ENCODE results near the gene CACNA2D3. TPM values are rescaled to one million over a fixed set of nuclear protein-coding genes. Genes with fewer than 3 reads are reported as not detected.

Gene CACNA2D3
- total RNA-seq, 4 donors from 2014 or later, result 0.55 to 3.4 (median 1.6) TPM

DNA sequence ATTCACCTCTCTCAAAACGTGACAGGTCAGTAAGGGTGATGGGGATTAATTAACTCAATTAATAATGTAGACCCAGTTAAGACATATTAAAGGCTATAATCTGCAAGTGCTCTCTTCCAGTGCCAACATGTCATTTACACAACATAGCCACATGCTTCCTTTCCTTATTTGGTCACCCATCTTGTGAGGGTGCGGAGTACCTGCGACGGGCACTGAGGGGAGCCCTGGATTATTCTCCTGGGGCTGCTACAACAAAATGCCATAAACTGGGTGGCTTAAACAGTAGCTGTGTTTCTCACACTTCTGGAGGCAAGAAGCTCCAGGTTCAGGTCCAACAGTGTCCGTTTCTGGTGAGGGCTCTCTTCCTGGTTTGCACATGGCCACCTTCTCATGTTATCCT lies 962.9 kb downstream of the CACNA2D3 start:
- H3K36me3 ChIP-seq, result no peaks in the 10 kb centered on the region
- no peaks in the 10 kb centered on the region for H3K27me3 ChIP-seq
- H3K4me3 ChIP-seq, result no peak overlapping the region
- DNase-seq, result no peak
- H3K4me1 ChIP-seq, result no peaks in the 10 kb centered on the region
- no peaks in the 10 kb centered on the region for H3K9me3 ChIP-seq
- intact Hi-C loops (cut with DNase I; ENCODE audit: low total_unique reads) (no loop called here), in situ Hi-C loops (cut with MboI; ENCODE audit: low pct_ligation_motif_present in 1 of 4, low pct_unique_long_range_greater_than_20kb in 1 of 4, low sequenced_read_pairs in 3 of 4) (no loop called here)
- no peak overlapping the region for H3K27ac ChIP-seq
- TF ChIP-seq, protein P1, sequence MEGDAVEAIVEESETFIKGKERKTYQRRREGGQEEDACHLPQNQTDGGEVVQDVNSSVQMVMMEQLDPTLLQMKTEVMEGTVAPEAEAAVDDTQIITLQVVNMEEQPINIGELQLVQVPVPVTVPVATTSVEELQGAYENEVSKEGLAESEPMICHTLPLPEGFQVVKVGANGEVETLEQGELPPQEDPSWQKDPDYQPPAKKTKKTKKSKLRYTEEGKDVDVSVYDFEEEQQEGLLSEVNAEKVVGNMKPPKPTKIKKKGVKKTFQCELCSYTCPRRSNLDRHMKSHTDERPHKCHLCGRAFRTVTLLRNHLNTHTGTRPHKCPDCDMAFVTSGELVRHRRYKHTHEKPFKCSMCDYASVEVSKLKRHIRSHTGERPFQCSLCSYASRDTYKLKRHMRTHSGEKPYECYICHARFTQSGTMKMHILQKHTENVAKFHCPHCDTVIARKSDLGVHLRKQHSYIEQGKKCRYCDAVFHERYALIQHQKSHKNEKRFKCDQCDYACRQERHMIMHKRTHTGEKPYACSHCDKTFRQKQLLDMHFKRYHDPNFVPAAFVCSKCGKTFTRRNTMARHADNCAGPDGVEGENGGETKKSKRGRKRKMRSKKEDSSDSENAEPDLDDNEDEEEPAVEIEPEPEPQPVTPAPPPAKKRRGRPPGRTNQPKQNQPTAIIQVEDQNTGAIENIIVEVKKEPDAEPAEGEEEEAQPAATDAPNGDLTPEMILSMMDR (IDR thresholded peaks at IDR 0.05), result no peak
- no peak for TF ChIP-seq POLR2A (IDR thresholded peaks at IDR 0.05)
- TF ChIP-seq EP300 (IDR thresholded peaks at IDR 0.05; ENCODE audit: low read depth), result no peak
- no peak for TF ChIP-seq POLR2AphosphoS5 (IDR thresholded peaks at IDR 0.05)
- 40 to 67% methylated on average over 1 to 5 of the region's 5 CpGs for WGBS, 2 donors (ENCODE audit: low coverage in 1 of 2)

GRCh38 chr3:55089211-55089610 lies 966.9 kb downstream of the CACNA2D3 start:
- Histone ChIP-seq H3K27ac (no peak overlapping the region), H3K36me3 (no peaks in the 10 kb centered on the region), H3K4me3 (no peak overlapping the region), H3K9me3 (no peaks in the 10 kb centered on the region), H3K27me3 (no peaks in the 10 kb centered on the region), H3K4me1 (no peaks in the 10 kb centered on the region)
- intact Hi-C loops (cut with DNase I; ENCODE audit: low total_unique reads) (no loop called here), in situ Hi-C loops (cut with MboI; ENCODE audit: low pct_ligation_motif_present in 1 of 4, low pct_unique_long_range_greater_than_20kb in 1 of 4, low sequenced_read_pairs in 3 of 4) (no loop called here)
- DNase-seq, result no peak
- TF ChIP-seq EP300 (IDR thresholded peaks at IDR 0.05; ENCODE audit: low read depth), result no peak
- WGBS, 2 donors (ENCODE audit: low coverage in 1 of 2), result 43 to 51% methylated on average over 4 to 5 of the region's 5 CpGs

DNA sequence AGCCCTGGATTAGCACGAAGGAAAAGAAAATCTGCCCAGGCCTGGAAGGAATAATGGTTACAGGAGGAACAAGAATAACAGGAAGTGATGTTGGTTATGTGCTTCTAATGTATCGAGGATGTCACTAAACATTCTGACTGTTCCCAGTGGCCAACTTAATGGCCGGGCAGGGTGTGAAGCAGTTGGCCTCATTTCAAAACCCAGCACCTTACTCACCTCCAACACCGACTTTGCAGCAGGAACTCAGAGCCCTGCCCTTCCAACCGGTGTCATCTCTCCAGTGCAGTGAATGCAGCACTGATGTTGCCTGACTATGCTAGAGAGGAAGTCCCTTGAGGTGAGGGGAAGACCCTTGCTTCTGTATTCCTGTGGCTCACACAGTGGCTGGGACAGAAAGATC lies 967.9 kb downstream of the CACNA2D3 start:
- in situ Hi-C loops (cut with MboI; ENCODE audit: low pct_ligation_motif_present in 1 of 4, low pct_unique_long_range_greater_than_20kb in 1 of 4, low sequenced_read_pairs in 3 of 4), result no loop called here
- no peak for TF ChIP-seq EP300 (IDR thresholded peaks at IDR 0.05; ENCODE audit: low read depth)
- TF ChIP-seq, protein P1 (IDR thresholded peaks at IDR 0.05), result no peak
- TF ChIP-seq POLR2AphosphoS5 (IDR thresholded peaks at IDR 0.05), result no peak
- no peak for TF ChIP-seq POLR2A (IDR thresholded peaks at IDR 0.05)
- intact Hi-C loops (cut with DNase I; ENCODE audit: low total_unique reads), result no loop called here
- WGBS, 2 donors (ENCODE audit: low coverage in 1 of 2), result 34 to 55% methylated on average over 3 to 5 of the region's 5 CpGs
- DNase-seq, result no peak
- Histone ChIP-seq H3K4me1 (no peaks in the 10 kb centered on the region), H3K4me3 (no peak overlapping the region), H3K36me3 (no peaks in the 10 kb centered on the region), H3K9me3 (no peaks in the 10 kb centered on the region), H3K27ac (no peak overlapping the region), H3K27me3 (no peaks in the 10 kb centered on the region)

GRCh38 chr3:55090746-55091145 lies 968.4 kb downstream of the CACNA2D3 start:
- in situ Hi-C loops (cut with MboI; ENCODE audit: low pct_ligation_motif_present in 1 of 4, low pct_unique_long_range_greater_than_20kb in 1 of 4, low sequenced_read_pairs in 3 of 4), result no loop called here
- no peaks in the 10 kb centered on the region for H3K27me3 ChIP-seq
- H3K4me3 ChIP-seq, result no peak overlapping the region
- H3K27ac ChIP-seq, result no peak overlapping the region
- intact Hi-C loops (cut with DNase I; ENCODE audit: low total_unique reads), result no loop called here
- DNase-seq, result no peak
- no peaks in the 10 kb centered on the region for H3K36me3 ChIP-seq
- WGBS, 2 donors (ENCODE audit: low coverage in 1 of 2), result 74 to 91% methylated on average over 5 of the region's 5 CpGs
- TF ChIP-seq EP300 (IDR thresholded peaks at IDR 0.05; ENCODE audit: low read depth) (no peak), POLR2AphosphoS5 (IDR thresholded peaks at IDR 0.05) (no peak), POLR2A (IDR thresholded peaks at IDR 0.05) (no peak)
- TF ChIP-seq, protein P1 (IDR thresholded peaks at IDR 0.05), result no peak
- no peaks in the 10 kb centered on the region for H3K9me3 ChIP-seq
- no peaks in the 10 kb centered on the region for H3K4me1 ChIP-seq

Measured in transverse colon (tissue), 4 donors.